ENCODE measurements around the gene PRELID3B. TPM values are rescaled to one million over a fixed set of nuclear protein-coding genes. Genes with fewer than 3 reads are reported as not detected.
A peak's percentile ranks its signal among the peaks of the same experiment; 100 is the strongest.

Gene PRELID3B
- total and polyA plus RNA-seq, 2 of the 8 experiments (the other 6 are each of a cell fraction or from before 2014, with no cell fraction given) = 8.1 to 50.5 TPM

DNA sequence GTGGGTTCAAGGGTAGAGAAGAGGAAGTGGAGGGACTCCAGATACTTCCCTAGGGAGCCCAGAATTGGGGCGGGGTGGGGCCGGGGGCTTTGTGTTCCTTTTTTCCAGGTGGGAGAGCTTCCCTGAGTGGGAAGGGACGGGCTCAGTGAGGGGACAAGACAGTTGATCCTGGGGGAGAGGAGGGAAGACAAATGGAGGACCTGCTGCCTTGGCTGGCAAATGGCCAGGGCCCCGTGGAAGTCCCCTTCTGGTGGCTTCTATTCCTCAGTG is 38.2 kb downstream of the PRELID3B start:
- Histone ChIP-seq H2AK5ac (ENCODE audit: low read depth, low read length) (no peak overlapping the region), H3K23ac (ENCODE audit: insufficient read length) (no peak overlapping the region), H3K18ac (ENCODE audit: extremely low read depth, low read length) (no peak overlapping the region), H4K5ac (ENCODE audit: insufficient read length, low read depth, low read length) (no peak overlapping the region), H4K91ac (replicated peaks; ENCODE audit: insufficient read length, low read length) (no peak overlapping the region), H3K4me3 (ENCODE audit: extremely low read depth in 1 of 4, insufficient read depth in 2 of 4, low read depth in 3 of 4, low read length in 4 of 4) (no peak overlapping the region), H2BK15ac (ENCODE audit: low read length) (no peak overlapping the region), H2BK20ac (ENCODE audit: low read length) (no peak overlapping the region), H3K56ac (replicated peaks; ENCODE audit: insufficient read length, low read depth, low read length) (peak overlapping the region; percentile 26), H3K36me3 (ENCODE audit: control insufficient read depth in 2 of 4, insufficient read depth in 4 of 4, low read length in 3 of 4) (no peaks in the 10 kb centered on the region), H3K14ac (ENCODE audit: insufficient read length) (no peak overlapping the region), H3K27me3 (replicated peaks in 1 of 4; ENCODE audit: control insufficient read depth in 3 of 4, extremely low read depth in 1 of 4, insufficient read depth in 3 of 4, low read length in 3 of 4) (peaks cover 0 to 12% (median 5%) of the 10 kb centered on the region in 4 experiments; a peak in 3 of 7 replicates), H3K4me1 (replicated peaks in 1 of 4; ENCODE audit: control insufficient read depth in 3 of 4, insufficient read depth in 4 of 4, low read length in 3 of 4) (peaks cover 0 to 8% (median 5%) of the 10 kb centered on the region in 4 experiments; a peak in 3 of 7 replicates), H3K79me2 (ENCODE audit: control insufficient read depth in 1 of 2, insufficient read depth in 2 of 2, low read length in 2 of 2) (no peaks in the 10 kb centered on the region), H3K9ac (replicated peaks in 1 of 4; ENCODE audit: extremely low read depth in 1 of 4, low read depth in 3 of 4, low read length in 3 of 4) (no peak overlapping the region), H4K20me1 (replicated peaks in 1 of 2; ENCODE audit: control insufficient read depth in 1 of 2, insufficient read depth in 2 of 2, low read length in 2 of 2) (peaks cover 0 to 6% of the 10 kb centered on the region in 2 experiments), H2BK120ac (replicated peaks; ENCODE audit: low read depth, low read length) (no peak overlapping the region), H4K8ac (ENCODE audit: extremely low read depth, insufficient read depth, low read length) (no peak overlapping the region), H3K4me2 (ENCODE audit: insufficient read depth in 1 of 2, low read depth in 2 of 2, low read length in 2 of 2) (no peak overlapping the region), H2BK12ac (ENCODE audit: low read depth, low read length) (no peak overlapping the region), H2BK5ac (ENCODE audit: low read depth, low read length) (no peak overlapping the region), H2AFZ (ENCODE audit: low read length) (no peak overlapping the region), H3K23me2 (ENCODE audit: low read depth, low read length) (peaks cover 2% of the 10 kb centered on the region; the same call in 1 of the 2 replicates), H3K27ac (ENCODE audit: low read depth, low read length) (no peak overlapping the region), H3K4ac (replicated peaks; ENCODE audit: insufficient read length, low read depth, low read length) (no peak overlapping the region), H3K79me1 (ENCODE audit: low read depth, low read length) (no peaks in the 10 kb centered on the region), H3K9me3 (ENCODE audit: insufficient read depth in 2 of 2, low read depth in 1 of 2, low read length in 1 of 2) (no peaks in the 10 kb centered on the region)
- no peak for DNase-seq (ENCODE audit: low read depth in 1 of 2, low spot score in 2 of 2)
- 83% methylated on average over 4 of the region's 4 CpGs; no CpG with 5 or more reads in 1 of the 2 experiments for WGBS, 2 experiments (ENCODE audit: extremely low coverage in 1 of 2, insufficient coverage in 1 of 2, insufficient read length in 1 of 2, insufficient replicate concordance in 2 of 2, low coverage in 1 of 2, low lambda C conversion rate in 2 of 2, missing lambda C conversion rate in 1 of 2)
- POLR2A ChIA-PET (ENCODE audit: partially characterized antibody) = no interaction called here
- CTCF ChIA-PET (ENCODE audit: partially characterized antibody) = interaction anchor here (1.2 kb wide), 1 partner anchor 121 kb away, joined by 4 read pairs; no protein-coding TSS in a partner anchor
- FAIRE-seq = no peak
- no peak for TF ChIP-seq SUZ12 (IDR thresholded peaks at IDR 0.05; ENCODE audit: low read length)
- no peak for TF ChIP-seq PHF8 (conservative IDR thresholded peaks at IDR 0.05; ENCODE audit: low read depth, low read length)
- TF ChIP-seq ATF2 (IDR thresholded peaks at IDR 0.05; ENCODE audit: low read length) = no peak
- TF ChIP-seq MAX (IDR thresholded peaks at IDR 0.05) = no peak
- TF ChIP-seq SAP30 (IDR thresholded peaks at IDR 0.05; ENCODE audit: insufficient read depth, insufficient replicate concordance, low read length) = no peak
- no peak for TF ChIP-seq SIN3A (conservative IDR thresholded peaks at IDR 0.05 in 1 of 2, IDR thresholded peaks at IDR 0.05 in 1 of 2; ENCODE audit: low read depth in 1 of 2, low read length in 2 of 2)
- TF ChIP-seq EZH2 (IDR thresholded peaks at IDR 0.05; ENCODE audit: low read depth, low read length, severe bottlenecking) = no peak
- no peak for TF ChIP-seq NANOG (IDR thresholded peaks at IDR 0.05; ENCODE audit: insufficient read depth, low read depth, low read length, poor library complexity, severe bottlenecking)
- no peak for TF ChIP-seq ASH2L (IDR thresholded peaks at IDR 0.05; ENCODE audit: low read length)
- no peak for TF ChIP-seq GABPA (IDR thresholded peaks at IDR 0.05; ENCODE audit: borderline replicate concordance, insufficient read depth, low read length)
